ENCODE measurements around the gene ARHGEF19. TPM values are rescaled to one million over a fixed set of nuclear protein-coding genes. Genes with fewer than 3 reads are reported as not detected.

Gene ARHGEF19
- total RNA-seq: 10 to 100 TPM in 2 of 5 donors, 1 to 10 TPM in 3; 3.5 to 17.4 (median 8.1) TPM
- 10 to 100 TPM in 1 of 3 donors, 1 to 10 TPM in 2; 9.5 to 20.1 (median 9.5) TPM for polyA plus RNA-seq
- long read RNA-seq, donor 1: 0 reads
- long read RNA-seq, donor 2, partial matches to known transcripts: 0 of 1 reads
- long read RNA-seq, donor 2, other reads (novel, unspliced or antisense): 0 of 1 reads
- long read RNA-seq, donor 3, partial matches to known transcripts: 0 of 2 reads
- long read RNA-seq, donor 3, other reads (novel, unspliced or antisense): 0 of 2 reads
- long read RNA-seq, donor 4: 0 reads
- long read RNA-seq, donor 5, partial matches to known transcripts: 7 of 10 reads
- long read RNA-seq, donor 5, other reads (novel, unspliced or antisense): 0 of 10 reads
- long read RNA-seq, donor 6: 0 reads
- long read RNA-seq, donor 7, partial matches to known transcripts: 0 of 1 reads
- long read RNA-seq, donor 7, other reads (novel, unspliced or antisense): 0 of 1 reads
- long read RNA-seq, donor 8, partial matches to known transcripts: 0 of 1 reads
- long read RNA-seq, donor 8, other reads (novel, unspliced or antisense): 0 of 1 reads
- long read RNA-seq, donor 9: 0 reads
- long read RNA-seq, donor 10: 0 reads

- WGBS, 5 donors: 17 to 40% (median 23%) methylated on average over 12 to 14 of the region's 14 CpGs
- intact Hi-C loops (cut with DNase I; ENCODE audit: low total_unique reads): no loop called here
- TF ChIP-seq POLR2AphosphoS5 (IDR thresholded peaks at IDR 0.05) (no peak), POLR2A (IDR thresholded peaks at IDR 0.05) (no peak), EP300 (IDR thresholded peaks at IDR 0.05) (no peak), CTCF (IDR thresholded peaks at IDR 0.05) (no peak)
- Histone ChIP-seq H3K4me1 (peaks cover 15 to 70% (median 52%) of the 10 kb centered on the region in 4 donors), H3K4me3 (peak within 1 kb of the TSS in 3 of 4 donors; percentile 12 to 27 (median 14)), H3K36me3 (no peaks in the 10 kb centered on the region), H3K9me3 (no peaks in the 10 kb centered on the region), H3K27me3 (no peaks in the 10 kb centered on the region), H3K27ac (peak within 1 kb of the TSS; percentile 22 to 77 (median 67))
- DNase-seq: peak; percentile 80 to 94
These were observed at the start of gene ARHGEF19 for GRCh38 chr1:16212251-16212961. Gene ARHGEF19 (minus strand): TSS chr1:16212652. CDS start chr1:16209054, 3,598 bp downstream.

GRCh38 chr1:16262067-16262466, 49.6 kb upstream of the ARHGEF19 start:
- intact Hi-C loops (cut with DNase I; ENCODE audit: low total_unique reads): no loop called here
- no peak for DNase-seq
- H3K36me3 ChIP-seq: no peaks in the 10 kb centered on the region
- H3K27ac ChIP-seq: no peak overlapping the region
- no peaks in the 10 kb centered on the region for H3K9me3 ChIP-seq
- no peak overlapping the region for H3K4me3 ChIP-seq
- H3K4me1 ChIP-seq: peaks cover 0 to 27% (median 10%) of the 10 kb centered on the region in 4 donors
- TF ChIP-seq POLR2A (IDR thresholded peaks at IDR 0.05): no peak
- TF ChIP-seq CTCF (IDR thresholded peaks at IDR 0.05): no peak
- no peak for TF ChIP-seq POLR2AphosphoS5 (IDR thresholded peaks at IDR 0.05)
- no peak for TF ChIP-seq EP300 (IDR thresholded peaks at IDR 0.05)
- 64 to 91% (median 86%) methylated on average over 1 of the region's 1 CpG for WGBS, 5 donors
- H3K27me3 ChIP-seq: no peaks in the 10 kb centered on the region

- Histone ChIP-seq H3K27me3 (no peaks in the 10 kb centered on the region), H3K27ac (no peak overlapping the region), H3K4me1 (peaks cover 0 to 18% (median under 1%) of the 10 kb centered on the region in 4 donors), H3K4me3 (no peak overlapping the region), H3K9me3 (no peaks in the 10 kb centered on the region), H3K36me3 (peaks cover 6 to 9% (median 8%) of the 10 kb centered on the region in 4 donors)
- intact Hi-C loops (cut with DNase I; ENCODE audit: low total_unique reads): no loop called here
- WGBS, 5 donors: 57 to 93% (median 82%) methylated on average over 1 of the region's 1 CpG
- no peak for TF ChIP-seq CTCF (IDR thresholded peaks at IDR 0.05)
- TF ChIP-seq EP300 (IDR thresholded peaks at IDR 0.05): no peak
- no peak for DNase-seq
These were observed 48.4 kb upstream of the ARHGEF19 start for GRCh38 chr1:16260814-16261213.

- no peaks in the 10 kb centered on the region for H3K9me3 ChIP-seq
- no peak for DNase-seq
- TF ChIP-seq EP300 (IDR thresholded peaks at IDR 0.05) (no peak), CTCF (IDR thresholded peaks at IDR 0.05) (no peak), POLR2A (IDR thresholded peaks at IDR 0.05) (no peak), POLR2AphosphoS5 (IDR thresholded peaks at IDR 0.05) (no peak)
- intact Hi-C loops (cut with DNase I; ENCODE audit: low total_unique reads): loop anchor here (10.0 kb wide), 1 partner anchor 86 kb away; no protein-coding TSS in a partner anchor
- H3K4me1 ChIP-seq: peaks cover 0 to 16% (median 0%) of the 10 kb centered on the region in 4 donors
- no peaks in the 10 kb centered on the region for H3K27me3 ChIP-seq
- H3K4me3 ChIP-seq: no peak overlapping the region
- H3K36me3 ChIP-seq: peaks cover 16 to 30% (median 28%) of the 10 kb centered on the region in 4 donors
- WGBS, 5 donors: 95 to 100% (median 97%) methylated on average over 9 of the region's 9 CpGs
- no peak overlapping the region for H3K27ac ChIP-seq
These were observed 46.2 kb upstream of the ARHGEF19 start for GRCh38 chr1:16258591-16259135.

Measured in stomach (tissue), 19 donors.